ENCODE measurements around the gene ENO4. TPM values are rescaled to one million over a fixed set of nuclear protein-coding genes. Genes with fewer than 3 reads are reported as not detected.

ENO4 gene
- polyA plus RNA-seq, 5 donors: 2.5 to 4.5 (median 2.7) TPM

- no peak for DNase-seq
These were observed 62.9 kb downstream of the ENO4 start for GRCh38 chr10:116912162-116912561.

GRCh38 chr10:116913695-116914094 lies 64.4 kb downstream of the ENO4 start:
- peak; percentile 65 to 69 for DNase-seq

- DNase-seq: no peak
These were observed 66.0 kb downstream of the ENO4 start for GRCh38 chr10:116915340-116915739.

- DNase-seq: no peak
These were observed 68.2 kb downstream of the ENO4 start for GRCh38 chr10:116917481-116917880.

GRCh38 chr10:116918583-116918982 lies 69.3 kb downstream of the ENO4 start:
- DNase-seq: no peak

- DNase-seq: no peak
These were observed 69.9 kb downstream of the ENO4 start for GRCh38 chr10:116919164-116919563.

- no peak for DNase-seq
These were observed 70.4 kb downstream of the ENO4 start for GRCh38 chr10:116919706-116920105.

- no peak for DNase-seq
These were observed 75.8 kb downstream of the ENO4 start for GRCh38 chr10:116925056-116925455.

GRCh38 chr10:116926426-116926825 lies 77.1 kb downstream of the ENO4 start:
- DNase-seq: no peak

GRCh38 chr10:116931806-116932205 lies 82.5 kb downstream of the ENO4 start:
- no peak for DNase-seq

Other genes starting within 250 kb of the ENO4 start
- gene PNLIPRP2, start 228.5 kb upstream of the ENO4 start, polyA plus RNA-seq (ENCODE audit: insufficient read depth in 1 of 5, insufficient read length in 5 of 5, low replicate concordance in 1 of 5): not detected
- gene HSPA12A, start 106.9 kb upstream of the ENO4 start, polyA plus RNA-seq (ENCODE audit: insufficient read depth in 1 of 5, insufficient read length in 5 of 5, low replicate concordance in 1 of 5): 10 to 100 TPM in 4 of 5 donors, 1 to 10 TPM in 1; 7.9 to 13.8 (median 12.8) TPM
- 10 to 100 TPM; 21.4 to 34.0 (median 28.5) TPM for gene SHTN1, start 155.7 kb downstream of the ENO4 start, polyA plus RNA-seq (ENCODE audit: insufficient read depth in 1 of 5, insufficient read length in 5 of 5, low replicate concordance in 1 of 5)